ENCODE measurements around the gene MBP.
A peak's percentile ranks its signal among the peaks of the same experiment; 100 is the strongest.

Gene MBP

GRCh38 chr18:77133051-77133834, 660 bp upstream of the MBP start:
- H3K27ac ChIP-seq: peak overlapping the region; percentile 90 to 98
- H3K4me1 ChIP-seq: peaks cover 0 to 49% (median 28%) of the 10 kb centered on the region in 4 donors
- no peaks in the 10 kb centered on the region for H3K9me3 ChIP-seq
- no peaks in the 10 kb centered on the region for H3K27me3 ChIP-seq
- no peaks in the 10 kb centered on the region for H3K36me3 ChIP-seq
- no peak for DNase-seq
- TF ChIP-seq CTCF (IDR thresholded peaks at IDR 0.05): no peak
- intact Hi-C loops (cut with DNase I; ENCODE audit: low total_unique reads): loop anchor here (5.0 kb wide), 2 partner anchors 66 to 69 kb away; no protein-coding TSS in a partner anchor
- H3K4me3 ChIP-seq: peak overlapping the region; percentile 69 to 91

- Histone ChIP-seq H3K4me1 (peaks cover 0 to 51% (median 23%) of the 10 kb centered on the region in 4 donors), H3K9me3 (no peaks in the 10 kb centered on the region), H3K27ac (peak overlapping the region; percentile 90 to 98), H3K4me3 (peak overlapping the region; percentile 69 to 91), H3K27me3 (no peaks in the 10 kb centered on the region), H3K36me3 (no peaks in the 10 kb centered on the region)
- no peak for TF ChIP-seq CTCF (IDR thresholded peaks at IDR 0.05)
- peak; percentile 64 to 86 for DNase-seq
- intact Hi-C loops (cut with DNase I; ENCODE audit: low total_unique reads): loop anchor here (5.0 kb wide), 2 partner anchors 65 to 70 kb away; no protein-coding TSS in a partner anchor
Measured at GRCh38 chr18:77131652-77132368, 773 bp downstream of the MBP start.

GRCh38 chr18:77131100-77131651, 1.4 kb downstream of the MBP start:
- peak overlapping the region; percentile 69 to 91 for H3K4me3 ChIP-seq
- H3K4me1 ChIP-seq: peaks cover 0 to 57% (median 23%) of the 10 kb centered on the region in 4 donors
- DNase-seq: peak in 1 of 2 donors; percentile 84
- no peaks in the 10 kb centered on the region for H3K36me3 ChIP-seq
- intact Hi-C loops (cut with DNase I; ENCODE audit: low total_unique reads): loop anchor here (5.0 kb wide), 2 partner anchors 64 to 71 kb away; no protein-coding TSS in a partner anchor
- peak overlapping the region; percentile 90 to 98 for H3K27ac ChIP-seq
- H3K9me3 ChIP-seq: no peaks in the 10 kb centered on the region
- TF ChIP-seq CTCF (IDR thresholded peaks at IDR 0.05): no peak
- no peaks in the 10 kb centered on the region for H3K27me3 ChIP-seq

- Histone ChIP-seq H3K27me3 (no peaks in the 10 kb centered on the region), H3K27ac (peak overlapping the region; percentile 90 to 98), H3K4me1 (peaks cover 0 to 57% (median 23%) of the 10 kb centered on the region in 4 donors), H3K9me3 (no peaks in the 10 kb centered on the region), H3K4me3 (peak overlapping the region; percentile 69 to 91), H3K36me3 (no peaks in the 10 kb centered on the region)
- intact Hi-C loops (cut with DNase I; ENCODE audit: low total_unique reads): loop anchor here (5.0 kb wide), 2 partner anchors 63 to 72 kb away; no protein-coding TSS in a partner anchor
- no peak for TF ChIP-seq CTCF (IDR thresholded peaks at IDR 0.05)
- DNase-seq: no peak
Measured at GRCh38 chr18:77130229-77131099, 2.1 kb downstream of the MBP start.

GRCh38 chr18:77129150-77129551, 3.4 kb downstream of the MBP start:
- TF ChIP-seq CTCF (IDR thresholded peaks at IDR 0.05): no peak
- Histone ChIP-seq H3K4me3 (no peak overlapping the region), H3K27ac (peak overlapping the region; percentile 47 to 57), H3K27me3 (no peaks in the 10 kb centered on the region), H3K9me3 (no peaks in the 10 kb centered on the region), H3K4me1 (peaks cover 0 to 57% (median 23%) of the 10 kb centered on the region in 4 donors), H3K36me3 (no peaks in the 10 kb centered on the region)
- intact Hi-C loops (cut with DNase I; ENCODE audit: low total_unique reads): no loop called here
- peak in 1 of 2 donors; percentile 68 for DNase-seq
